Thyroid gland (tissue), 4 donors: ENCODE measurements around the gene GALK1.

Experiments
- CTCF ChIP-seq, 6 experiments: fragments of 200-600 bp in 3 of 6; fragments of 450-650 bp in 3 of 6; sonication (generic) in 3 of 6; IDR thresholded peaks; one replicate each; pipeline ENCODE4 v1.5.1; 2016 to 2019; ENCODE audit warnings: antibody characterized with exemption in 6 of 6, mild to moderate bottlenecking in 2 of 6, inconsistent platforms in 1 of 6, moderate library complexity in 1 of 6
- POLR2A ChIP-seq, 2 donors: fragments of 450-650 bp; IDR thresholded peaks; one replicate each; pipeline ENCODE4 v1.6.1; 2017; ENCODE audit warnings: antibody characterized with exemption in 2 of 2, mild to moderate bottlenecking in 2 of 2, moderate library complexity in 1 of 2

GRCh38 chr17:75752802-75753513 is 12.0 kb downstream of the GALK1 start:
- TF ChIP-seq CTCF (IDR thresholded peaks at IDR 0.05): no peak
- TF ChIP-seq POLR2A (IDR thresholded peaks at IDR 0.05): no peak
